Measurements from ENCODE around the gene TMEM63C. TPM values are rescaled to one million over a fixed set of nuclear protein-coding genes. Genes with fewer than 3 reads are reported as not detected.

TMEM63C gene
- total RNA-seq, 2 donors from 2014 or later = under 0.01 TPM; not detected in 1

DNA sequence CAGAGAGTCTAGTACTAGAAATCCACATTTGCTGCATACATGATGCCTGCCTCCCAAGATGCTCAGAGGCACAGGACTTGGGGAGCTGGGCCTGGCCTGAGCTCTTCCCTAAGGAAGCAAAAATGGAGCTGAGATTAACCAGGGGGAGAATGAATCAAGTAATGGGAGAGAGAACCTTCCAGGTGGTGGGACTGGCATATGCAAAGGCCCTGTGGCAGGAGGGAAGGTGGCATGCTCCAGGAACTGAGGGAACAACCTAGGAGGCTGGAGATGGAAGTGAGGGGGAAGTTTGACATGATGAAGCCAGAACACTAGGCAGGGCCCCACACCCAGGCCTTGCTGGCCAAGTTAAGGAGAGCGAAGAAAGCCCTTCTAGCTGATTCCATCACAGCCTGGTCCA is 23.3 kb downstream of the TMEM63C start:
- no peaks in the 10 kb centered on the region for H3K9me3 ChIP-seq
- TF ChIP-seq, protein P1, sequence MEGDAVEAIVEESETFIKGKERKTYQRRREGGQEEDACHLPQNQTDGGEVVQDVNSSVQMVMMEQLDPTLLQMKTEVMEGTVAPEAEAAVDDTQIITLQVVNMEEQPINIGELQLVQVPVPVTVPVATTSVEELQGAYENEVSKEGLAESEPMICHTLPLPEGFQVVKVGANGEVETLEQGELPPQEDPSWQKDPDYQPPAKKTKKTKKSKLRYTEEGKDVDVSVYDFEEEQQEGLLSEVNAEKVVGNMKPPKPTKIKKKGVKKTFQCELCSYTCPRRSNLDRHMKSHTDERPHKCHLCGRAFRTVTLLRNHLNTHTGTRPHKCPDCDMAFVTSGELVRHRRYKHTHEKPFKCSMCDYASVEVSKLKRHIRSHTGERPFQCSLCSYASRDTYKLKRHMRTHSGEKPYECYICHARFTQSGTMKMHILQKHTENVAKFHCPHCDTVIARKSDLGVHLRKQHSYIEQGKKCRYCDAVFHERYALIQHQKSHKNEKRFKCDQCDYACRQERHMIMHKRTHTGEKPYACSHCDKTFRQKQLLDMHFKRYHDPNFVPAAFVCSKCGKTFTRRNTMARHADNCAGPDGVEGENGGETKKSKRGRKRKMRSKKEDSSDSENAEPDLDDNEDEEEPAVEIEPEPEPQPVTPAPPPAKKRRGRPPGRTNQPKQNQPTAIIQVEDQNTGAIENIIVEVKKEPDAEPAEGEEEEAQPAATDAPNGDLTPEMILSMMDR (IDR thresholded peaks at IDR 0.05) = no peak
- ATAC-seq (ENCODE audit: insufficient number of reproducible peaks, low FRiP score, low read depth) (no peak), DNase-seq (ENCODE audit: low spot score) (no peak)
- H3K27ac ChIP-seq = no peak overlapping the region
- no peak overlapping the region for H3K4me3 ChIP-seq
- no peaks in the 10 kb centered on the region for H3K27me3 ChIP-seq (replicated peaks; ENCODE audit: insufficient read depth)
- H3K4me1 ChIP-seq (ENCODE audit: control insufficient read depth in 1 of 2, low read depth in 2 of 2) = no peaks in the 10 kb centered on the region
- no peaks in the 10 kb centered on the region for H3K36me3 ChIP-seq

DNA sequence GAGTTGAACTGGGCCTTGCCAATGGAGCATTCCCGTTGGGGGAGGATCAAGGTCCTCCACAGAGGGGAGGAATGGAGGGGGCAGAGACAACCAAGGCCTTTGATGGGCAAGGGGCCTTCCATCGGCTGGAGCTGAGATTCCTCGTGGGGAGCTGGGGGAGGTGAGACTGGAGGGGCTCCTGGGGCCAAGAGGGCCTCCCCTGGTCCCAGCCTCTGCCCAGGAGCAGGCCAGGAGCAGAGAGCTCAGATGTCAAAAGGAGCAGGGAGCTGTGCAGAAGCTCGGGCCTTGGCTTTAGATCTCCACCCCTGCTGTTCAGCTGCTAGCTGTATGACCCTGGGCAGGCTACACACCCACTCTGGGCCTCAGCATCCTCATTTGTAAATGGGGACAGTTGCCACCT is 24.0 kb downstream of the TMEM63C start:
- Histone ChIP-seq H3K4me1 (ENCODE audit: control insufficient read depth in 1 of 2, low read depth in 2 of 2) (no peaks in the 10 kb centered on the region), H3K9me3 (no peaks in the 10 kb centered on the region), H3K36me3 (no peaks in the 10 kb centered on the region), H3K4me3 (no peak overlapping the region), H3K27me3 (replicated peaks; ENCODE audit: insufficient read depth) (no peaks in the 10 kb centered on the region), H3K27ac (no peak overlapping the region)
- TF ChIP-seq, protein P1 (IDR thresholded peaks at IDR 0.05) = no peak
- DNase-seq (ENCODE audit: low spot score) (no peak), ATAC-seq (ENCODE audit: insufficient number of reproducible peaks, low FRiP score, low read depth) (no peak)

DNA sequence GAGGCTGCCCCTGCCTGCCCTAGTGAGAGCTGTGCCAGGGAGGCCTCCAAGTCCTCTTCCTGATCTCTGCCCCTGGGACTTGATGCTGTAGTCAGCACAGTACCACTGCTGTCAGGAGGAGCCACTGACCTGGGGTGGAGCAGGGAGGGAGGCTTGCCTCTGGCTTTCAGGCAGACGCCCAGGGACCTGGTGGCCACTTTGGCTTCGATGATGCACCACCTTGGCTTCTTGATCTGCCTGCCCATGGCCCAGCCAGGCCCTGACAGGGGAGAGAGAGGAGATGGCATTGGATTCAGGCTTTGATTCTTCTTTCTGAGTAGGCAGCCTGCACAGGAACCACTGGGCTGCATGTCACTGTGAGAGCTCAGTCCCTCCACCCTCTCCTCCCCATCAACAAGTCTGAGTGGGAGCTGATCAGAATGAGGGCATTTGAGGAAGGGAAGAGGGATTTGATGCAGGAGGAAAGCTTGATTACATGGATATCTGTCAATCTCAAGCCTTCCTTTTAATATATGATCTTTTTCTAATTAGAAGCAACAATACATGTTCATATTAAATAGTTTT is 24.7 kb downstream of the TMEM63C start:
- Histone ChIP-seq H3K27me3 (replicated peaks; ENCODE audit: insufficient read depth) (no peaks in the 10 kb centered on the region), H3K4me3 (no peak overlapping the region), H3K9me3 (no peaks in the 10 kb centered on the region), H3K27ac (no peak overlapping the region), H3K36me3 (no peaks in the 10 kb centered on the region), H3K4me1 (ENCODE audit: control insufficient read depth in 1 of 2, low read depth in 2 of 2) (no peaks in the 10 kb centered on the region)
- TF ChIP-seq, protein P1 (IDR thresholded peaks at IDR 0.05) = no peak
- DNase-seq (ENCODE audit: low spot score) (no peak), ATAC-seq (ENCODE audit: insufficient number of reproducible peaks, low FRiP score, low read depth) (no peak)

DNA sequence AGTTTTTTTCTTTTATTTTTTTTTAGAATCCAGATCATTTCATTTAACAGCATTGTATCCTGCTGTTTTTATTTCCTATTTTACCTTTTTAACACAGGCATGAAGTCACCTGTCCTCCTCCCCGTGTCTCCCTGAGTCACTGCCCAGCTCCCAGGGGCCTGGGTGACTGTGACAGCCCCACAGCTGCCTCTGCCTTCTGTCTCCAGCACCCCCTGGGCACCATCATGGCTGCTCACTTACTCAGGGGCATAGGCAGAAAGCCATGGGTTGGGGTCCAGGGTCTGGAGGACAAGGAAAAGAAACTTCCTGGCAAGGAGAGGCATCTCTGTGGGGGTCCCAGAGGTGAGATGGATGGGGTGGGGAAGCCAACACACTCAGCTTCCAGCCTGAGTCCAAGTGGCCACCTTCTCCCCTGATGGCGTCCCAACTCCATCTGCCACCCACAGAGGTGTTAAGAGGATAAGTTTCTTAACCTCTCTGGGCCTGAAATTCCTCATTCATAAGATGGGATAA is 25.3 kb downstream of the TMEM63C start:
- Histone ChIP-seq H3K27ac (no peak overlapping the region), H3K27me3 (replicated peaks; ENCODE audit: insufficient read depth) (no peaks in the 10 kb centered on the region), H3K9me3 (no peaks in the 10 kb centered on the region), H3K4me1 (ENCODE audit: control insufficient read depth in 1 of 2, low read depth in 2 of 2) (no peaks in the 10 kb centered on the region), H3K36me3 (no peaks in the 10 kb centered on the region), H3K4me3 (no peak overlapping the region)
- DNase-seq (ENCODE audit: low spot score) (no peak), ATAC-seq (ENCODE audit: insufficient number of reproducible peaks, low FRiP score, low read depth) (no peak)
- TF ChIP-seq, protein P1 (IDR thresholded peaks at IDR 0.05) = no peak

DNA sequence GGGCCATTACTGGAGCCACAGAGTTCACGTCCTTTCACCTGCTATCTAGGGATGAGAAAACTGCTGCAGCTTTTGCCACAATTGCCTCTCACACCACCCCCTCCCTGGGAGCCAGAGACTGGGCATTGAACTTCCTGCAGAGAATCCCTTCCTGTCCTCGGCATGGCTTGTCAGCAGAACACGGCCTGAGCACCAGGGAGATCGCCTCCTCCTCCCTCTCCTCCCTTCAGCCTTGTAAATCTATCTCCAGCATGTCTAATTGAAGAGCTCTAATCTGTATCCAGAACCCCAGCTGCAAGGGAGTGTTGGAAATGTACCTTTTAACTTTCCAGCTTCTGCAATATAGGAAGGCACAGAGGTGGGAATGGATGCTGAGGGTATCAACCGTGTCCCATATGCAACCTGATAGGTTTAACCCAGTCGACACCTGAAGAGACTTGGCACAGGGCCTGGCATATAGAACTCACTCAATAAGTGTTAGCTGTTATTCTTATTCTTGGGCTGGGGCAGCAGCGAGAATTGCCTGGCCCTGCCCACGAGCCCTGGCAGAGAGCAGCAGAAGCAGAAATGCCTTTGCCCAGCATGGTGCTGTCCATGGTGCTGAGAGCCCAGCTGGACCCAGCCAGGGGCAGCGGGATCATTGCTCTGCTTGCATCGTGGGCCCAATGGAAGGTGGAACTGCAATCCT is 26.8 kb downstream of the TMEM63C start:
- H3K9me3 ChIP-seq = no peaks in the 10 kb centered on the region
- H3K27ac ChIP-seq = no peak overlapping the region
- no peak for ATAC-seq (ENCODE audit: insufficient number of reproducible peaks, low FRiP score, low read depth)
- H3K4me3 ChIP-seq = no peak overlapping the region
- DNase-seq (ENCODE audit: low spot score) = no peak
- H3K4me1 ChIP-seq (ENCODE audit: control insufficient read depth in 1 of 2, low read depth in 2 of 2) = no peaks in the 10 kb centered on the region
- TF ChIP-seq, protein P1 (IDR thresholded peaks at IDR 0.05) = no peak
- no peaks in the 10 kb centered on the region for H3K36me3 ChIP-seq
- no peaks in the 10 kb centered on the region for H3K27me3 ChIP-seq (replicated peaks; ENCODE audit: insufficient read depth)

Data from thoracic aorta (tissue), 2 donors.